ENCODE results near the gene SHLD3. TPM values are rescaled to one million over a fixed set of nuclear protein-coding genes. Genes with fewer than 3 reads are reported as not detected.

SHLD3 gene
- total RNA-seq, 2 experiments from 2014 or later, result 4.3 to 5.2 TPM

DNA sequence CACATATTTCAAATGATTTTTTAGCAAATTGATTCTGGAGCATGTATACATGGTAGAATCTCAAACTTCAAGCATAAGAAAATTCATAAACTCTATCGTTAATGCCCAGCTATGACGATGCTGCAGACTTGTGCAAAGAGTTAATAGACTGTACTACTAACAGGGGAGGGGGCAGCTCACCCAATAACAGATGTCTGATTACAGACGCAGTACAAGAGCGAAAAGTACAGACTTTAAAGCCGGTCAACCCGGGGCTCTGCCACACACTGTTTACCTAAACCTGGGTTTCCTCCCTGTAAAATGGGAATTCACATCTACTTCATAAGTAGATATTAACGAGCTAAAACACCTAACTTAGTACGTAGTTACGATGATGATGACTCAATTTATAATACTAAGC, 1.3 kb upstream of the SHLD3 start:
- DNase-seq (ENCODE audit: low spot score), result no peak
- peak overlapping the region; percentile 97; the same call in 1 of the 2 replicates for H2AFZ ChIP-seq (ENCODE audit: low read length)
- H3K27ac ChIP-seq (ENCODE audit: low read depth, low read length, poor library complexity, severe bottlenecking), result peak overlapping the region; percentile 84
- no peaks in the 10 kb centered on the region for H3K9me3 ChIP-seq (ENCODE audit: low read length)
- peak overlapping the region; percentile 96 for H3K4me3 ChIP-seq (ENCODE audit: low read depth, low read length, poor library complexity, severe bottlenecking)
- intact Hi-C loops (cut with micrococcal nuclease; ENCODE audit: unreplicated experiment), result loop anchor here (5.0 kb wide), 2 partner anchors 61 to 99 kb away; partner anchors contain the start of genes CENPK, NLN, PPWD1 and SGTB
- peaks cover 7% of the 10 kb centered on the region; the same call in 1 of the 2 replicates for H4K20me1 ChIP-seq (ENCODE audit: insufficient read depth, low read length)
- H3K36me3 ChIP-seq (ENCODE audit: insufficient read depth, low read length), result peaks cover 9% of the 10 kb centered on the region
- BruUV-seq (replicated peaks), result no TSS peak
- peak overlapping the region; percentile 80 for H3K4me2 ChIP-seq (ENCODE audit: low read length)
- H3K4me1 ChIP-seq (ENCODE audit: insufficient read depth, low read length, poor library complexity, severe bottlenecking), result peaks cover 30% of the 10 kb centered on the region
- H3K9me2 ChIP-seq (ENCODE audit: insufficient read depth, low read length), result no peaks in the 10 kb centered on the region
- no peak for TF ChIP-seq EZH2phosphoT487 (IDR thresholded peaks at IDR 0.05; ENCODE audit: borderline replicate concordance, low read depth, low read length)
- TF ChIP-seq, protein P1, sequence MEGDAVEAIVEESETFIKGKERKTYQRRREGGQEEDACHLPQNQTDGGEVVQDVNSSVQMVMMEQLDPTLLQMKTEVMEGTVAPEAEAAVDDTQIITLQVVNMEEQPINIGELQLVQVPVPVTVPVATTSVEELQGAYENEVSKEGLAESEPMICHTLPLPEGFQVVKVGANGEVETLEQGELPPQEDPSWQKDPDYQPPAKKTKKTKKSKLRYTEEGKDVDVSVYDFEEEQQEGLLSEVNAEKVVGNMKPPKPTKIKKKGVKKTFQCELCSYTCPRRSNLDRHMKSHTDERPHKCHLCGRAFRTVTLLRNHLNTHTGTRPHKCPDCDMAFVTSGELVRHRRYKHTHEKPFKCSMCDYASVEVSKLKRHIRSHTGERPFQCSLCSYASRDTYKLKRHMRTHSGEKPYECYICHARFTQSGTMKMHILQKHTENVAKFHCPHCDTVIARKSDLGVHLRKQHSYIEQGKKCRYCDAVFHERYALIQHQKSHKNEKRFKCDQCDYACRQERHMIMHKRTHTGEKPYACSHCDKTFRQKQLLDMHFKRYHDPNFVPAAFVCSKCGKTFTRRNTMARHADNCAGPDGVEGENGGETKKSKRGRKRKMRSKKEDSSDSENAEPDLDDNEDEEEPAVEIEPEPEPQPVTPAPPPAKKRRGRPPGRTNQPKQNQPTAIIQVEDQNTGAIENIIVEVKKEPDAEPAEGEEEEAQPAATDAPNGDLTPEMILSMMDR (conservative IDR thresholded peaks at IDR 0.05; ENCODE audit: low read length), result no peak
- peaks cover 72% of the 10 kb centered on the region for H3K79me2 ChIP-seq (ENCODE audit: insufficient read depth, low read depth, low read length)
- ChIA-PET POLR2A (interaction anchor here (0.5 to 4.2 kb wide), 8 partner anchors 12 to 1449 kb away, joined by 3 to 18 read pairs (median 4); partner anchors contain the start of genes CENPK and PPWD1), CTCF (ENCODE audit: unreplicated experiment) (interaction anchor here (0.6 kb wide), 1 partner anchor 99 kb away, joined by 3 read pairs; no protein-coding TSS in a partner anchor)

GRCh38 chr5:65624025-65624570, 729 bp upstream of the SHLD3 start, which contains the start of gene TRIM23:
Gene TRIM23, minus strand, starts transcription at chr5:65624333. Its CDS starts 59 bp downstream, at chr5:65624274.
- intact Hi-C loops (cut with micrococcal nuclease; ENCODE audit: unreplicated experiment), result loop anchor here (5.0 kb wide), 2 partner anchors 62 to 98 kb away; partner anchors contain the start of genes CENPK, NLN, PPWD1 and SGTB
- no peaks in the 10 kb centered on the region for H3K9me2 ChIP-seq (ENCODE audit: insufficient read depth, low read length)
- H3K27ac ChIP-seq (ENCODE audit: low read depth, low read length, poor library complexity, severe bottlenecking), result peak within 1 kb of the TSS; percentile 84
- peak within 1 kb of the TSS; percentile 97 for H2AFZ ChIP-seq (ENCODE audit: low read length)
- peak; percentile 95 for DNase-seq (ENCODE audit: low spot score)
- peaks cover 77% of the 10 kb centered on the region for H3K79me2 ChIP-seq (ENCODE audit: insufficient read depth, low read depth, low read length)
- no TSS peak for BruUV-seq (replicated peaks)
- peak within 1 kb of the TSS; percentile 80 for H3K4me2 ChIP-seq (ENCODE audit: low read length)
- ChIA-PET POLR2A (interaction anchor here (0.5 to 4.2 kb wide), 7 partner anchors 13 to 1449 kb away, joined by 3 to 18 read pairs (median 4); partner anchors contain the start of genes CENPK and PPWD1), CTCF (ENCODE audit: unreplicated experiment) (interaction anchor here (0.6 kb wide), 1 partner anchor 99 kb away, joined by 3 read pairs; no protein-coding TSS in a partner anchor)
- peak within 1 kb of the TSS; percentile 96 for H3K4me3 ChIP-seq (ENCODE audit: low read depth, low read length, poor library complexity, severe bottlenecking)
- H3K4me1 ChIP-seq (ENCODE audit: insufficient read depth, low read length, poor library complexity, severe bottlenecking), result peaks cover 30% of the 10 kb centered on the region
- peaks cover 7% of the 10 kb centered on the region; the same call in 1 of the 2 replicates for H4K20me1 ChIP-seq (ENCODE audit: insufficient read depth, low read length)
- peaks cover 13% of the 10 kb centered on the region for H3K36me3 ChIP-seq (ENCODE audit: insufficient read depth, low read length)
- H3K9me3 ChIP-seq (ENCODE audit: low read length), result no peaks in the 10 kb centered on the region
- no peak for TF ChIP-seq EZH2phosphoT487 (IDR thresholded peaks at IDR 0.05; ENCODE audit: borderline replicate concordance, low read depth, low read length)
- TF ChIP-seq, protein P1 (conservative IDR thresholded peaks at IDR 0.05; ENCODE audit: low read length), result no peak

All from OCI-LY7 (cell line).